Spleen (tissue), 11 donors: ENCODE measurements around the gene INPP5D. TPM values are rescaled to one million over a fixed set of nuclear protein-coding genes. Genes with fewer than 3 reads are reported as not detected.

ENCODE experiments used
- DNase-seq: peaks from one replicate; pipeline ENCODE4 v3.0.0-alpha.2; 2020
- H3K27ac ChIP-seq, 8 donors: fragments of 200-600 bp; sonication (generic) in 7 of 8; 1 replicate in 4 of 8; 2 replicates in 4 of 8; pipeline versions ENCODE4 v1.5.0 to v1.8.0; 2016 to 2021; ENCODE audit warnings: inconsistent platforms in 4 of 8, mild to moderate bottlenecking in 4 of 8, moderate library complexity in 1 of 8
- H3K27me3 ChIP-seq, 7 donors: fragments of 200-600 bp; sonication (generic) in 6 of 7; replicated peaks in 1 of 7; 1 replicate in 4 of 7; 2 replicates in 3 of 7; pipeline versions ENCODE4 v1.5.0 to v1.8.0; 2016 to 2021; ENCODE audit warnings: inconsistent platforms in 3 of 7, mild to moderate bottlenecking in 1 of 7
- H3K36me3 ChIP-seq, 6 donors: fragments of 200-600 bp; sonication (generic) in 5 of 6; 1 replicate in 4 of 6; 2 replicates in 2 of 6; pipeline versions ENCODE4 v1.5.0 to v1.8.0; 2016 to 2021; ENCODE audit warnings: inconsistent platforms in 2 of 6
- H3K4me1 ChIP-seq, 6 donors: fragments of 200-600 bp; sonication (generic) in 5 of 6; 1 replicate in 3 of 6; 2 replicates in 3 of 6; pipeline versions ENCODE4 v1.5.0 to v1.8.0; 2016 to 2021; ENCODE audit warnings: inconsistent platforms in 3 of 6
- H3K4me3 ChIP-seq, 8 donors: fragments of 200-600 bp; sonication (generic) in 7 of 8; 1 replicate in 4 of 8; 2 replicates in 4 of 8; pipeline versions ENCODE4 v1.5.0 to v1.8.0; 2016 to 2021; ENCODE audit warnings: inconsistent platforms in 4 of 8, mild to moderate bottlenecking in 4 of 8, moderate library complexity in 2 of 8
- H3K9me3 ChIP-seq, 8 donors: fragments of 200-600 bp; sonication (generic) in 7 of 8; 1 replicate in 4 of 8; 2 replicates in 4 of 8; pipeline versions ENCODE4 v1.5.0 to v1.8.0; 2016 to 2021; ENCODE audit warnings: inconsistent platforms in 4 of 8
- CTCF ChIP-seq, 11 experiments: fragments of 200-600 bp in 7 of 11; fragments of 450-650 bp in 4 of 11; sonication (generic) in 4 of 11; IDR thresholded peaks in 8 of 11; conservative IDR thresholded peaks in 3 of 11; 1 replicate in 7 of 11; 2 replicates in 4 of 11; pipeline versions ENCODE4 v1.4.0 to v1.8.0; 2016 to 2021; ENCODE audit warnings: antibody characterized with exemption in 11 of 11, inconsistent platforms in 4 of 11, mild to moderate bottlenecking in 1 of 11
- POLR2A ChIP-seq, 3 donors: fragments of 450-650 bp; IDR thresholded peaks; one replicate each; pipeline ENCODE4 v1.5.1; 2017; ENCODE audit warnings: antibody characterized with exemption in 3 of 3, mild to moderate bottlenecking in 1 of 3
- POLR2AphosphoS5 ChIP-seq, 3 donors: sonication (generic); formaldehyde crosslinking; IDR thresholded peaks; one replicate each; pipeline ENCODE4 v1.5.1; 2017; ENCODE audit warnings: antibody characterized with exemption in 3 of 3
- WGBS, 5 donors: extraction: QIAGEN DNeasy Blood & Tissue Kit in 3 of 5; methylation state at CpG; one replicate each; pipeline versions ENCODE4 v1.1.5 to v1.1.7; 2013 to 2018; 5-methylcytosine and 5-hydroxymethylcytosine counted together
- intact Hi-C: fragments of 100-400 bp; cut with DNase I; formaldehyde crosslinking; loops from one replicate; pipeline ENCODE4 v1.15.0; 2023; ENCODE audit warnings: low total_unique reads
- polyA plus RNA-seq, 3 donors: library from polyadenylated mRNA; stranded (reverse); fragments of 200-250 nt; gene quantifications; one replicate each; pipeline ENCODE4 v1.2.1, GENCODE V29; 2013
- total RNA-seq, 7 donors: library from RNA; depleted of rRNA in 3 of 7; stranded (reverse); fragments of >200 nt in 3 of 7; fragmentation: NEBNext Ultra II Directional in 4 of 7; extraction: Animal tissue kit (Norgen Biotek cat#: 25700) in 4 of 7; gene quantifications; one replicate each; pipeline versions ENCODE4 v1.1.0 to v1.2.1, GENCODE V29; 2016 to 2021
- donor health status: healthy with polysubstance abuse.
- donor health status: DM: no; HTN: no; CAD: no; lungs with moderate emphysema.
- donor health status: DM: no; HTN: no; CAD: no.
- donor health status: Bipolar disorder and iron deficiency.
- donor health status: healthy.
- donor health status: DM: no; HTN: no; CAD: no.
- donor health status: DM: yes; HTN: yes; CAD: no.

Gene INPP5D
- total and polyA plus RNA-seq, 10 donors: 71.1 to 246 (median 181) TPM

GRCh38 chr2:233236820-233237589 is 176.9 kb downstream of the INPP5D start:
- TF ChIP-seq POLR2AphosphoS5 (IDR thresholded peaks at IDR 0.05): no peak
- TF ChIP-seq CTCF (IDR thresholded peaks at IDR 0.05 in 8 of 11, conservative IDR thresholded peaks at IDR 0.05 in 3 of 11): no peak
- TF ChIP-seq POLR2A (IDR thresholded peaks at IDR 0.05): no peak
- intact Hi-C loops: no loop called here
- H3K9me3 ChIP-seq: no peaks in the 10 kb centered on the region
- no peak overlapping the region for H3K27ac ChIP-seq
- H3K4me1 ChIP-seq: peaks cover 10 to 58% (median 29%) of the 10 kb centered on the region in 6 donors
- H3K36me3 ChIP-seq: no peaks in the 10 kb centered on the region
- H3K4me3 ChIP-seq: no peak overlapping the region
- no peaks in the 10 kb centered on the region for H3K27me3 ChIP-seq
- no peak for DNase-seq
- 78 to 86% (median 80%) methylated on average over 7 of the region's 7 CpGs for WGBS, 5 donors

- no peak for DNase-seq
- TF ChIP-seq POLR2AphosphoS5 (IDR thresholded peaks at IDR 0.05) (no peak), CTCF (IDR thresholded peaks at IDR 0.05 in 8 of 11, conservative IDR thresholded peaks at IDR 0.05 in 3 of 11) (no peak), POLR2A (IDR thresholded peaks at IDR 0.05) (no peak)
- intact Hi-C loops: no loop called here
- H3K27ac ChIP-seq: peak overlapping the region in 7 of 8 donors; percentile 3 to 82 (median 53)
- peak overlapping the region in 1 of 8 donors; percentile 30 for H3K4me3 ChIP-seq
- H3K36me3 ChIP-seq: no peaks in the 10 kb centered on the region
- peaks cover 5 to 70% (median 30%) of the 10 kb centered on the region in 6 donors for H3K4me1 ChIP-seq
- H3K27me3 ChIP-seq: no peaks in the 10 kb centered on the region
- 39 to 51% (median 47%) methylated on average over 2 of the region's 2 CpGs for WGBS, 5 donors
- no peaks in the 10 kb centered on the region for H3K9me3 ChIP-seq
Measured at GRCh38 chr2:233240897-233241296, 180.8 kb downstream of the INPP5D start.

- no peak for DNase-seq
- Histone ChIP-seq H3K4me3 (no peak overlapping the region), H3K36me3 (no peaks in the 10 kb centered on the region), H3K9me3 (no peaks in the 10 kb centered on the region), H3K4me1 (peaks cover 5 to 70% (median 30%) of the 10 kb centered on the region in 6 donors), H3K27me3 (no peaks in the 10 kb centered on the region), H3K27ac (peak overlapping the region in 6 of 8 donors; percentile 32 to 82 (median 62))
- intact Hi-C loops: no loop called here
- TF ChIP-seq CTCF (IDR thresholded peaks at IDR 0.05 in 8 of 11, conservative IDR thresholded peaks at IDR 0.05 in 3 of 11) (no peak), POLR2A (IDR thresholded peaks at IDR 0.05) (no peak), POLR2AphosphoS5 (IDR thresholded peaks at IDR 0.05) (no peak)
- WGBS, 5 donors: 75 to 79% (median 78%) methylated on average over 3 of the region's 3 CpGs
Measured at GRCh38 chr2:233241803-233242202, 181.7 kb downstream of the INPP5D start.

DNA sequence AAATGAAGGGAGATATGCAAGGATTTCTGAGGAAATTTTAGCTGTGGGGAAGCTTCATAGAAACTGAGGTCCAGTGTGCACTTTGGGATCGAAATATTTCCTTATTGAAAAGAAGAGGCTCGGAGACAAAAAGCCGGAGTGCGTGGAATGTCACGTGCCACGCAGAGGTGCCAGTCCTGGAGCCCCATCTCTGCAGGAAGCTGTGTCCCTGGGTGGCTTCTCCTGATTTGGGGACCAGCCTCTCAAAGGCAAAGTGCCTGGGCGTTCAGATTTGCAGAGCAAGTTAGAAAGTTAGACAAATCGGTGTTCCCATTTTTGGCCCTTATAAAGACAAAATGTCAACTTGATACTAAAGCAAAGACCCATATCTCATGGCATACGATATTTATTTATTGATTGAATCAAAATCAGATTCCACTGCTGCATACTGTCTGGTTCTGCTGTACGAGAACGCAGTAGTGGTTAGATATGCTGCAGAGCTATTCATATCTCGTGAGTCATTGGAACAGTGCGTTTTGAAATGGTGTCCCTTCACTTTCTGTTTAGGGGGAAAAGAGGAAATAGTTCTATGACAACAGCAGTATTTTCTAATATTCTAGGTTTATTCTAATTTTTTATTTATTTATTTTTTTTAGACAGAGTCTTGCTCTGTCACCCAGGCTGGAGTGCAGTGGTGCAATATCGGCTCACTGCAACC is 182.2 kb downstream of the INPP5D start:
- intact Hi-C loops: no loop called here
- Histone ChIP-seq H3K27ac (peak overlapping the region in 6 of 8 donors; percentile 32 to 82 (median 62)), H3K4me1 (peaks cover 5 to 75% (median 30%) of the 10 kb centered on the region in 6 donors), H3K4me3 (peak overlapping the region in 1 of 8 donors; percentile 12), H3K27me3 (no peaks in the 10 kb centered on the region), H3K36me3 (no peaks in the 10 kb centered on the region), H3K9me3 (no peaks in the 10 kb centered on the region)
- WGBS, 5 donors: 62 to 73% (median 64%) methylated on average over 14 of the region's 14 CpGs
- TF ChIP-seq POLR2AphosphoS5 (IDR thresholded peaks at IDR 0.05): no peak
- TF ChIP-seq CTCF (IDR thresholded peaks at IDR 0.05 in 8 of 11, conservative IDR thresholded peaks at IDR 0.05 in 3 of 11): no peak
- TF ChIP-seq POLR2A (IDR thresholded peaks at IDR 0.05): no peak
- no peak for DNase-seq
